HepG2 (cell line): Measurements from ENCODE around the gene SEC16A. TPM values are rescaled to one million over a fixed set of nuclear protein-coding genes. Genes with fewer than 3 reads are reported as not detected.

ENCODE experiments used
- ATAC-seq: fragments of 200-7000 bp; cut with Tn5 transposase; 3 replicates; pipeline ENCODE4 v1.9.1; 2020; ENCODE audit warnings: mild to moderate bottlenecking, moderate library complexity
- BruUV-seq: library from RNA; stranded (reverse); fragments of 400-500 nt; replicated peaks from 2 replicates; lab custom pipeline; 2021; lab: Mats Ljungman, UMichigan
- CTCF ChIA-PET: fragments of 300-600 bp; formaldehyde crosslinking; extraction: SDS; loops from one replicate; lab custom pipeline; 2021; ENCODE audit warnings: low total read pairs, inconsistent platforms, low intra/inter-chr PET ratio; lab: Yijun Ruan, JAX
- POLR2A ChIA-PET: fragments of 350-600 bp; sonication (Branson Sonifier 250); formaldehyde crosslinking; loops from one replicate; lab custom pipeline; 2020; ENCODE audit warnings: antibody characterized with exemption, inconsistent platforms; lab: Yijun Ruan, JAX
- DNase-seq: peaks from one replicate; pipeline ENCODE4 v3.0.0-alpha.2; 2015; ENCODE audit warnings: low spot score
- FAIRE-seq: peaks from 3 replicates; lab custom pipeline; 2011; peaks lifted over from hg19 to GRCh38; lab: Jason Lieb, UNC
- H2AFZ ChIP-seq: one replicate; pipeline ENCODE4 v1.6.1; 2011; ENCODE audit warnings: low read length, inconsistent platforms
- H3K27ac ChIP-seq: fragments of 300-600 bp; 3 replicates; pipeline ENCODE4 v1.8.0; 2011; ENCODE audit warnings: mixed run types, mild to moderate bottlenecking, mixed read lengths, low read length, inconsistent platforms; ENCODE audit not compliant: insufficient read depth; ENCODE audit errors: extremely low read length
- H3K27me3 ChIP-seq, 2 experiments: fragments of 200-600 bp in 1 of 2; 2 replicates in 1 of 2; 3 replicates in 1 of 2; pipeline versions ENCODE4 v1.6.0 to v1.8.0; 2011; ENCODE audit warnings: low read length in 2 of 2, mild to moderate bottlenecking in 2 of 2, moderate library complexity in 2 of 2, inconsistent platforms in 1 of 2; ENCODE audit not compliant: insufficient read depth in 2 of 2, control insufficient read depth in 1 of 2
- H3K36me3 ChIP-seq, 2 experiments: fragments of 200-600 bp in 1 of 2; replicated peaks in 1 of 2; 2 replicates in 1 of 2; 3 replicates in 1 of 2; pipeline versions ENCODE4 v1.5.1 to v1.8.0; 2011; ENCODE audit warnings: low read length in 2 of 2, inconsistent platforms in 1 of 2; ENCODE audit not compliant: insufficient read depth in 2 of 2, control insufficient read depth in 1 of 2
- H3K4me1 ChIP-seq: 2 replicates; pipeline ENCODE4 v1.5.1; 2012; ENCODE audit warnings: low read length, inconsistent platforms; ENCODE audit not compliant: insufficient read depth
- H3K4me2 ChIP-seq: 2 replicates; pipeline ENCODE4 v1.6.0; 2011; ENCODE audit warnings: low read depth, low read length, inconsistent platforms
- H3K4me3 ChIP-seq, 3 experiments: fragments of 200-600 bp in 1 of 3; sonication (generic), shearing (Covaris generic) in 1 of 3; replicated peaks in 1 of 3; 2 replicates each; pipeline ENCODE4 v1.5.1; 2011 to 2016; ENCODE audit warnings: low read length in 3 of 3, inconsistent platforms in 2 of 3, low read depth in 2 of 3, mild to moderate bottlenecking in 2 of 3, control low read depth in 1 of 3, mixed read lengths in 1 of 3; ENCODE audit not compliant: insufficient read depth in 1 of 3
- H3K79me2 ChIP-seq: one replicate; pipeline ENCODE4 v1.6.1; 2011; ENCODE audit warnings: low read length, inconsistent platforms; ENCODE audit not compliant: insufficient read depth
- H3K9ac ChIP-seq: 2 replicates; pipeline ENCODE4 v1.6.0; 2011; ENCODE audit warnings: mild to moderate bottlenecking, low read depth, low read length, inconsistent platforms; ENCODE audit not compliant: insufficient read depth
- H3K9me3 ChIP-seq: 2 replicates; pipeline ENCODE4 v1.5.1; 2012; ENCODE audit warnings: mild to moderate bottlenecking, low read length
- H4K20me1 ChIP-seq: 2 replicates; pipeline ENCODE4 v1.6.0; 2011; ENCODE audit warnings: inconsistent platforms, mild to moderate bottlenecking, low read length, moderate library complexity; ENCODE audit not compliant: insufficient read depth
- MED1 ChIP-seq: sonication (generic); formaldehyde crosslinking; IDR thresholded peaks from 2 replicates; pipeline ENCODE4 v1.4.0; 2020; ENCODE audit warnings: missing genetic modification reagents
- MXD4 ChIP-seq: IDR thresholded peaks from 2 replicates; pipeline ENCODE4 v1.6.1; 2016; ENCODE audit warnings: mild to moderate bottlenecking, missing biosample characterization, missing genetic modification reagents
- NCOR1 ChIP-seq: fragments of 200-600 bp; sonication (generic); IDR thresholded peaks from 2 replicates; pipeline ENCODE4 v1.7.0; 2017; ENCODE audit warnings: antibody characterized with exemption, low read length, borderline replicate concordance
- ZFP62 ChIP-seq: sonication (generic); formaldehyde crosslinking; IDR thresholded peaks from 2 replicates; pipeline ENCODE4 v1.4.0; 2020; ENCODE audit warnings: missing genetic modification reagents
- ZNF101 ChIP-seq: sonication (generic); formaldehyde crosslinking; IDR thresholded peaks from 2 replicates; pipeline ENCODE4 v1.4.0; 2020; ENCODE audit warnings: mild to moderate bottlenecking, low read depth, missing genetic modification reagents, borderline replicate concordance
- ZNF3 ChIP-seq: IDR thresholded peaks from 2 replicates; pipeline ENCODE4 v1.7.0; 2017; ENCODE audit warnings: inconsistent platforms
- WGBS: methylation state at CpG from one replicate; pipeline ENCODE4 v1.1.6; 2017; ENCODE audit warnings: low lambda C conversion rate; 5-methylcytosine and 5-hydroxymethylcytosine counted together
- in situ Hi-C: cut with HindIII; loops from 2 replicates; pipeline ENCODE4 v1.10.0; 2017; ENCODE audit warnings: low pct_unique_long_range_greater_than_20kb; ENCODE audit not compliant: extremely low pct_ligation_motif_present
- intact Hi-C: fragments of 100-400 bp; cut with micrococcal nuclease; formaldehyde crosslinking; loops from one replicate; pipeline ENCODE4 v1.10.0; 2022; ENCODE audit not compliant: unreplicated experiment
- polyA plus RNA-seq, 8 experiments: library from polyadenylated mRNA; depleted of rRNA in 3 of 8; stranded (reverse) in 7 of 8; unstranded in 1 of 8; fragments of >200 nt; fragmentation: Illumina TruSeq in 4 of 8; extraction: Trizol in 4 of 8; gene quantifications; 2 replicates each; pipeline versions ENCODE4 v1.2.1 to v1.2.3, GENCODE V29; 2011 to 2016; ENCODE audit warnings: low read depth in 4 of 8, missing spikeins in 1 of 8, mixed read lengths in 1 of 8; ENCODE audit not compliant: insufficient read depth in 1 of 8
- total RNA-seq, 5 experiments: library from RNA; depleted of rRNA; stranded (reverse); fragments of >200 nt; fragmentation: Illumina TruSeq; extraction: Trizol; gene quantifications; 2 replicates each; pipeline ENCODE4 v1.2.3, GENCODE V29; 2016; ENCODE audit warnings: low read depth in 1 of 5
- TF ChIP-seq, protein P1 (sequence below): sonication (generic); formaldehyde crosslinking; IDR thresholded peaks from 2 replicates; pipeline ENCODE4 v1.8.0; 2022; ENCODE audit warnings: low read depth, missing genetic modification reagents
- TF ChIP-seq, protein P2 (sequence below): sonication (generic); formaldehyde crosslinking; IDR thresholded peaks from 2 replicates; pipeline ENCODE4 v1.4.0; 2020; ENCODE audit warnings: mild to moderate bottlenecking, missing genetic modification reagents
- TF ChIP-seq, protein P3 (sequence below): sonication (generic); formaldehyde crosslinking; IDR thresholded peaks from 2 replicates; pipeline ENCODE4 v1.8.0; 2022; ENCODE audit warnings: missing genetic modification reagents, mild to moderate bottlenecking, inconsistent platforms, borderline replicate concordance
- TF ChIP-seq, protein P4 (sequence below), 2 experiments: sonication (generic) in 1 of 2; formaldehyde crosslinking in 1 of 2; IDR thresholded peaks; 2 replicates each; pipeline versions ENCODE4 v1.4.0 to v1.6.1; 2016 to 2020; ENCODE audit warnings: borderline replicate concordance in 1 of 2, low read depth in 1 of 2, mild to moderate bottlenecking in 1 of 2, missing genetic modification reagents in 1 of 2

The SEC16A gene
- total and polyA plus RNA-seq, 2 of the 13 experiments (the other 11 are each of a cell fraction or from before 2014, with no cell fraction given): 15.9 to 18.9 TPM

DNA sequence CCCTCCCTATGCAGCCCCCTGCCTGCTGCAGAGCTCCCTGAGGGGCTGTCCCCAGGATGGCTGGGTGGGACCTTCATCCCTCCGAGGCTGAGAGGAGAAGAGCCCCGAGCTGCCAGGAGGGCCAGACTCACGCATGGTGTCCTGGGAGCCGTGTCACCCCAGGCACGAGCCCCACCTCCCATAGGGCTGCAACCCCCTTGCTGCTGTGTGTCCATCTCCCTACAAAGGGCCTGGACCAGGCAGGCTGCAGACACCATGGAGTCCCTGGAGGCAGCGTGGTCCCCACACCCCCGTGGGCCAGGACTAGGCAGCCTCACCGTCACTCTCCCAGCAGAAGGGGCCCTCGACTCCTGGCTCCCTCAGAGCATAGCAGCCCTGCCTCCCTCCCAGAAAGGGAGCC lies 11.2 kb upstream of the SEC16A start (continued):
- TF ChIP-seq, protein P1, sequence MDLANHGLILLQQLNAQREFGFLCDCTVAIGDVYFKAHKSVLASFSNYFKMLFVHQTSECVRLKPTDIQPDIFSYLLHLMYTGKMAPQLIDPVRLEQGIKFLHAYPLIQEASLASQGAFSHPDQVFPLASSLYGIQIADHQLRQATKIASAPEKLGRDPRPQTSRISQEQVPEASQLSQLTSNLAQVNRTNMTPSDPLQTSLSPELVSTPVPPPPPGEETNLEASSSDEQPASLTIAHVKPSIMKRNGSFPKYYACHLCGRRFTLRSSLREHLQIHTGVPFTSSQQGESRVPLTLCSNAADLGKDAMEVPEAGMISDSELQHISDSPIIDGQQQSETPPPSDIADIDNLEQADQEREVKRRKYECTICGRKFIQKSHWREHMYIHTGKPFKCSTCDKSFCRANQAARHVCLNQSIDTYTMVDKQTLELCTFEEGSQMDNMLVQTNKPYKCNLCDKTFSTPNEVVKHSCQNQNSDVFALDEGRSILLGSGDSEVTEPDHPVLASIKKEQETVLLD (CRISPR knock-in tag): no peak
- TF ChIP-seq MED1: no peak
- TF ChIP-seq, protein P2, sequence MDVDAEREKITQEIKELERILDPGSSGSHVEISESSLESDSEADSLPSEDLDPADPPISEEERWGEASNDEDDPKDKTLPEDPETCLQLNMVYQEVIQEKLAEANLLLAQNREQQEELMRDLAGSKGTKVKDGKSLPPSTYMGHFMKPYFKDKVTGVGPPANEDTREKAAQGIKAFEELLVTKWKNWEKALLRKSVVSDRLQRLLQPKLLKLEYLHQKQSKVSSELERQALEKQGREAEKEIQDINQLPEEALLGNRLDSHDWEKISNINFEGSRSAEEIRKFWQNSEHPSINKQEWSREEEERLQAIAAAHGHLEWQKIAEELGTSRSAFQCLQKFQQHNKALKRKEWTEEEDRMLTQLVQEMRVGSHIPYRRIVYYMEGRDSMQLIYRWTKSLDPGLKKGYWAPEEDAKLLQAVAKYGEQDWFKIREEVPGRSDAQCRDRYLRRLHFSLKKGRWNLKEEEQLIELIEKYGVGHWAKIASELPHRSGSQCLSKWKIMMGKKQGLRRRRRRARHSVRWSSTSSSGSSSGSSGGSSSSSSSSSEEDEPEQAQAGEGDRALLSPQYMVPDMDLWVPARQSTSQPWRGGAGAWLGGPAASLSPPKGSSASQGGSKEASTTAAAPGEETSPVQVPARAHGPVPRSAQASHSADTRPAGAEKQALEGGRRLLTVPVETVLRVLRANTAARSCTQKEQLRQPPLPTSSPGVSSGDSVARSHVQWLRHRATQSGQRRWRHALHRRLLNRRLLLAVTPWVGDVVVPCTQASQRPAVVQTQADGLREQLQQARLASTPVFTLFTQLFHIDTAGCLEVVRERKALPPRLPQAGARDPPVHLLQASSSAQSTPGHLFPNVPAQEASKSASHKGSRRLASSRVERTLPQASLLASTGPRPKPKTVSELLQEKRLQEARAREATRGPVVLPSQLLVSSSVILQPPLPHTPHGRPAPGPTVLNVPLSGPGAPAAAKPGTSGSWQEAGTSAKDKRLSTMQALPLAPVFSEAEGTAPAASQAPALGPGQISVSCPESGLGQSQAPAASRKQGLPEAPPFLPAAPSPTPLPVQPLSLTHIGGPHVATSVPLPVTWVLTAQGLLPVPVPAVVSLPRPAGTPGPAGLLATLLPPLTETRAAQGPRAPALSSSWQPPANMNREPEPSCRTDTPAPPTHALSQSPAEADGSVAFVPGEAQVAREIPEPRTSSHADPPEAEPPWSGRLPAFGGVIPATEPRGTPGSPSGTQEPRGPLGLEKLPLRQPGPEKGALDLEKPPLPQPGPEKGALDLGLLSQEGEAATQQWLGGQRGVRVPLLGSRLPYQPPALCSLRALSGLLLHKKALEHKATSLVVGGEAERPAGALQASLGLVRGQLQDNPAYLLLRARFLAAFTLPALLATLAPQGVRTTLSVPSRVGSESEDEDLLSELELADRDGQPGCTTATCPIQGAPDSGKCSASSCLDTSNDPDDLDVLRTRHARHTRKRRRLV: no peak
- TF ChIP-seq ZNF3 (CRISPR knock-in tag): no peak
- TF ChIP-seq MXD4: no peak
- TF ChIP-seq ZFP62 (CRISPR knock-in tag): no peak
- no peak for TF ChIP-seq NCOR1

DNA sequence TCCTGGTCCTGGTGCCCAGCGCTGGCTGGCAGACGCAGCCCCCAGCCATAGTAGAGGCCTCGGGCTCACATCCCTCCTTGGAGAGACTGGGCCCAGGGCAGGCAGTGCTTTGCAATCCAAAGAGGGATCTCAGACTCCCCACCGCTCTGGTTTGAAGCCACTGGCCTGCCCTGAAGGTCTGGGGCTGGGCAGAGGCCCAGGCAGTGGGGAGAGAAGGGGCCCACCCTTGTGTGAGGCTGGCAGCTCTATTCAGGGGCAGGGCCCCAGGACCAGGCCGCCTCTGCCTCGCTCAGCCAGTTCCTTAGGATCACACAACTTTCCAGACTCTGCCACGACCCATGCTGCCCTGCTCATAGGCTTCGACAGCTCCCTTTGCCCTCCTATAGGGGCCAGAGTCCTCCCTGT lies 10.7 kb upstream of the SEC16A start:
- Histone ChIP-seq H3K27ac (no peak overlapping the region), H4K20me1 (peaks cover 2% of the 10 kb centered on the region; the same call in 1 of the 2 replicates), H3K79me2 (no peaks in the 10 kb centered on the region), H3K4me1 (no peaks in the 10 kb centered on the region), H3K9me3 (no peaks in the 10 kb centered on the region), H3K36me3 (no peaks in the 10 kb centered on the region), H3K4me3 (no peak overlapping the region), H3K4me2 (no peak overlapping the region), H2AFZ (no peak overlapping the region), H3K27me3 (peaks cover 4 to 27% of the 10 kb centered on the region in 2 experiments; a peak in 3 of 5 replicates), H3K9ac (no peak overlapping the region)
- BruUV-seq: no TSS peak
- ATAC-seq: peak; percentile 19; the same call in 1 of the 3 replicates
- ChIA-PET POLR2A (no interaction called here), CTCF (no interaction called here)
- no CpG with 5 or more reads among the region's 8 CpGs for WGBS
- DNase-seq: no peak
- in situ Hi-C loops (loop anchor here (5.0 kb wide), 1 partner anchor 134 kb away; no protein-coding TSS in a partner anchor), intact Hi-C loops (no loop called here)
- FAIRE-seq: no peak
- TF ChIP-seq, protein P3, sequence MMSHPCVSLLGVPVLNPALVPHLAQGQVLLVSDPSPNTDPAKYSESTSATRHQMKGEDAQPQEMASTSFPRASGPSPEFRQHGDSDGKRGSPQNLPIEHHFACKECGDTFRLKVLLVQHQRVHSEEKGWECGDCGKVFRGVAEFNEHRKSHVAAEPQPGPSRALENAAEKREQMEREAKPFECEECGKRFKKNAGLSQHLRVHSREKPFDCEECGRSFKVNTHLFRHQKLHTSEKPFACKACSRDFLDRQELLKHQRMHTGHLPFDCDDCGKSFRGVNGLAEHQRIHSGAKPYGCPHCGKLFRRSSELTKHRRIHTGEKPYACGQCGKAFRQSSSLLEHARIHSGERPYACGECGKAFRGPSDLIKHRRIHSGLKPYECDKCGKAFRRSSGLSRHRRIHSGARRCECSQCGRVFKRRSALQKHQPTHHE (CRISPR knock-in tag): no peak
- TF ChIP-seq ZNF101 (no peak), ZNF3 (CRISPR knock-in tag) (no peak)
- TF ChIP-seq, protein P4, sequence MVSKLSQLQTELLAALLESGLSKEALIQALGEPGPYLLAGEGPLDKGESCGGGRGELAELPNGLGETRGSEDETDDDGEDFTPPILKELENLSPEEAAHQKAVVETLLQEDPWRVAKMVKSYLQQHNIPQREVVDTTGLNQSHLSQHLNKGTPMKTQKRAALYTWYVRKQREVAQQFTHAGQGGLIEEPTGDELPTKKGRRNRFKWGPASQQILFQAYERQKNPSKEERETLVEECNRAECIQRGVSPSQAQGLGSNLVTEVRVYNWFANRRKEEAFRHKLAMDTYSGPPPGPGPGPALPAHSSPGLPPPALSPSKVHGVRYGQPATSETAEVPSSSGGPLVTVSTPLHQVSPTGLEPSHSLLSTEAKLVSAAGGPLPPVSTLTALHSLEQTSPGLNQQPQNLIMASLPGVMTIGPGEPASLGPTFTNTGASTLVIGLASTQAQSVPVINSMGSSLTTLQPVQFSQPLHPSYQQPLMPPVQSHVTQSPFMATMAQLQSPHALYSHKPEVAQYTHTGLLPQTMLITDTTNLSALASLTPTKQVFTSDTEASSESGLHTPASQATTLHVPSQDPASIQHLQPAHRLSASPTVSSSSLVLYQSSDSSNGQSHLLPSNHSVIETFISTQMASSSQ (IDR thresholded peaks at IDR 0.05; ENCODE audit: low read depth): no peak
- TF ChIP-seq, protein P4 (CRISPR knock-in tag; IDR thresholded peaks at IDR 0.05; ENCODE audit: borderline replicate concordance): no peak
